Measurements from ENCODE around the gene COL23A1. TPM values are rescaled to one million over a fixed set of nuclear protein-coding genes. Genes with fewer than 3 reads are reported as not detected.

The COL23A1 gene
- total and polyA plus RNA-seq, 2 of the 13 experiments (the other 11 are each of a cell fraction or from before 2014, with no cell fraction given), result not detected

GRCh38 chr5:178279723-178280438 is 310.3 kb downstream of the COL23A1 start (continued):
- TF ChIP-seq ZHX2 (IDR thresholded peaks at IDR 0.05; ENCODE audit: low read depth) (0 out of 2 replicates have a peak, but pooled peaks have one; percentile 25), ZHX2 (CRISPR knock-in tag; IDR thresholded peaks at IDR 0.05; ENCODE audit: borderline replicate concordance) (no peak), FOSL2 (CRISPR knock-in tag; IDR thresholded peaks at IDR 0.05) (peak; percentile 35), GZF1 (CRISPR knock-in tag; IDR thresholded peaks at IDR 0.05) (no peak), HNRNPLL (IDR thresholded peaks at IDR 0.05; ENCODE audit: low read depth, low read length, poor library complexity, severe bottlenecking) (peak; percentile 49), ZNF501 (CRISPR knock-in tag; IDR thresholded peaks at IDR 0.05) (0 out of 2 replicates have a peak, but pooled peaks have one; percentile 38), THRA (CRISPR knock-in tag; IDR thresholded peaks at IDR 0.05; ENCODE audit: borderline replicate concordance) (0 out of 2 replicates have a peak, but pooled peaks have one; percentile 41), ZNF564 (CRISPR knock-in tag; IDR thresholded peaks at IDR 0.05) (no peak), GLMP (CRISPR knock-in tag; IDR thresholded peaks at IDR 0.05; ENCODE audit: borderline replicate concordance) (no peak), GABPB1 (CRISPR knock-in tag; IDR thresholded peaks at IDR 0.05) (peak; percentile 61), SCMH1 (CRISPR knock-in tag; IDR thresholded peaks at IDR 0.05; ENCODE audit: borderline replicate concordance) (no peak), NFYC (CRISPR knock-in tag; IDR thresholded peaks at IDR 0.05) (no peak), STAG1 (CRISPR knock-in tag; IDR thresholded peaks at IDR 0.05) (peak; percentile 98), ZNF34 (CRISPR knock-in tag; IDR thresholded peaks at IDR 0.05; ENCODE audit: borderline replicate concordance) (0 out of 2 replicates have a peak, but pooled peaks have one; percentile 33), CCDC6 (CRISPR knock-in tag; IDR thresholded peaks at IDR 0.05) (peak; percentile 40; the same call in 1 of the 2 replicates), HNF4A (CRISPR knock-in tag; IDR thresholded peaks at IDR 0.05) (peak; percentile 87), XRCC5 (optimal IDR thresholded peaks at IDR 0.05; ENCODE audit: low read length) (peak; percentile 86), NFATC3 (CRISPR knock-in tag; IDR thresholded peaks at IDR 0.05) (0 out of 2 replicates have a peak, but pooled peaks have one; percentile 74), ARHGAP35 (CRISPR knock-in tag; IDR thresholded peaks at IDR 0.05; ENCODE audit: borderline replicate concordance) (no peak), ZNF598 (CRISPR knock-in tag; IDR thresholded peaks at IDR 0.05; ENCODE audit: borderline replicate concordance) (peak; percentile 87; the same call in 1 of the 2 replicates), REPIN1 (CRISPR knock-in tag; IDR thresholded peaks at IDR 0.05; ENCODE audit: borderline replicate concordance, low read depth) (no peak; the same call in 1 of the 2 replicates), FOXA3 (CRISPR knock-in tag; IDR thresholded peaks at IDR 0.05) (peak; percentile 53)
